Immature natural killer cell (primary cell): ENCODE measurements around the gene FLYWCH2. TPM values are rescaled to one million over a fixed set of nuclear protein-coding genes. Genes with fewer than 3 reads are reported as not detected.
"Not testable (repeated sequence)": the region's sequence is repeated elsewhere in the genome, so short reads cannot be mapped to it uniquely, and the experiment has no call there.

Experiments used
- DNase-seq, 3 donors: peaks; one replicate each; pipeline ENCODE4 v3.0.0; 2022; ENCODE audit warnings: mixed read lengths in 1 of 3
- H3K27ac Mint-ChIP-seq, 6 donors: one replicate each; pipeline ENCODE4 v1.8.0; 2020; ENCODE audit warnings: mixed read lengths in 6 of 6, mild to moderate bottlenecking in 5 of 6, inconsistent platforms in 4 of 6, moderate library complexity in 3 of 6
- H3K27me3 Mint-ChIP-seq, 3 donors: one replicate each; pipeline ENCODE4 v1.8.0; 2020 to 2021; ENCODE audit warnings: low read depth in 3 of 3, mild to moderate bottlenecking in 3 of 3, mixed read lengths in 3 of 3, moderate library complexity in 3 of 3, inconsistent platforms in 1 of 3
- H3K36me3 Mint-ChIP-seq, 3 donors: one replicate each; pipeline ENCODE4 v1.8.0; 2020; ENCODE audit warnings: mixed read lengths in 3 of 3, inconsistent platforms in 2 of 3, mild to moderate bottlenecking in 2 of 3
- H3K4me1 Mint-ChIP-seq, 2 donors: one replicate each; pipeline ENCODE4 v1.8.0; 2020; ENCODE audit warnings: inconsistent platforms in 2 of 2, mild to moderate bottlenecking in 2 of 2, mixed read lengths in 2 of 2, moderate library complexity in 1 of 2
- H3K4me3 Mint-ChIP-seq, 5 donors: one replicate each; pipeline ENCODE4 v1.8.0; 2020; ENCODE audit warnings: mild to moderate bottlenecking in 5 of 5, mixed read lengths in 5 of 5, inconsistent platforms in 3 of 5, moderate library complexity in 3 of 5
- H3K9me3 Mint-ChIP-seq, 6 donors: one replicate each; pipeline ENCODE4 v1.8.0; 2020; ENCODE audit warnings: mild to moderate bottlenecking in 6 of 6, mixed read lengths in 6 of 6, inconsistent platforms in 4 of 6, moderate library complexity in 3 of 6
- polyA plus RNA-seq, 3 donors: library from polyadenylated mRNA; unstranded; fragments of 300-500 nt; fragmentation: Illumina TruSeq; gene quantifications; one replicate each; pipeline ENCODE4 v1.2.3, GENCODE V29; 2021

Gene FLYWCH2
- polyA plus RNA-seq, 3 donors from 2014 or later = 15.9 to 24.5 (median 18.3) TPM

GRCh38 chr16:2933701-2934100, 50.7 kb downstream of the FLYWCH2 start:
- no peak overlapping the region for H3K4me3 Mint-ChIP-seq
- no peak for DNase-seq
- H3K4me1 Mint-ChIP-seq = no peaks in the 10 kb centered on the region
- H3K27ac Mint-ChIP-seq = no peak overlapping the region
- peaks cover 0 to 2% (median 0%) of the 10 kb centered on the region in 3 donors for H3K27me3 Mint-ChIP-seq
- no peaks in the 10 kb centered on the region for H3K9me3 Mint-ChIP-seq
- peaks cover 0 to 13% (median 12%) of the 10 kb centered on the region in 3 donors for H3K36me3 Mint-ChIP-seq

- Mint-ChIP-seq H3K4me1 (no peaks in the 10 kb centered on the region), H3K9me3 (no peaks in the 10 kb centered on the region), H3K27ac (peak overlapping the region in 1 of 6 donors; percentile 44), H3K36me3 (peaks cover 0 to 16% (median 12%) of the 10 kb centered on the region in 3 donors), H3K27me3 (peaks cover 0 to 2% (median 0%) of the 10 kb centered on the region in 3 donors), H3K4me3 (no peak overlapping the region)
- no peak for DNase-seq
Observed at GRCh38 chr16:2934450-2934849, 51.4 kb downstream of the FLYWCH2 start.

- H3K9me3 Mint-ChIP-seq = no peaks in the 10 kb centered on the region
- H3K36me3 Mint-ChIP-seq = peaks cover 4 to 24% (median 15%) of the 10 kb centered on the region in 3 donors
Observed at GRCh38 chr16:2936436-2937011, 53.5 kb downstream of the FLYWCH2 start.

GRCh38 chr16:2937170-2937569, 54.2 kb downstream of the FLYWCH2 start:
- DNase-seq = no peak
- Mint-ChIP-seq H3K27ac (no peak overlapping the region), H3K36me3 (peaks cover 4 to 25% (median 14%) of the 10 kb centered on the region in 3 donors), H3K4me3 (no peak overlapping the region), H3K9me3 (no peaks in the 10 kb centered on the region), H3K27me3 (peaks cover 0 to 2% (median 0%) of the 10 kb centered on the region in 3 donors), H3K4me1 (no peaks in the 10 kb centered on the region)

More at GRCh38 chr16:2936436-2937011, 53.5 kb downstream of the FLYWCH2 start:
- DNase-seq = no peak
- no peak overlapping the region for H3K27ac Mint-ChIP-seq
- no peak overlapping the region for H3K4me3 Mint-ChIP-seq
- H3K4me1 Mint-ChIP-seq = no peaks in the 10 kb centered on the region
- peaks cover 0 to 2% (median 0%) of the 10 kb centered on the region in 3 donors for H3K27me3 Mint-ChIP-seq

GRCh38 chr16:2938206-2938605, 55.2 kb downstream of the FLYWCH2 start:
- Mint-ChIP-seq H3K36me3 (peaks cover 8 to 32% (median 12%) of the 10 kb centered on the region in 3 donors), H3K27me3 (peaks cover 0 to 2% (median 0%) of the 10 kb centered on the region in 3 donors), H3K4me3 (no peak overlapping the region)

GRCh38 chr16:2939968-2940367, 57.0 kb downstream of the FLYWCH2 start:
- Mint-ChIP-seq H3K9me3 (no peaks in the 10 kb centered on the region), H3K27ac (no peak overlapping the region), H3K36me3 (peaks cover 8 to 27% (median 12%) of the 10 kb centered on the region in 3 donors), H3K27me3 (no peaks in the 10 kb centered on the region), H3K4me1 (peaks cover 0 to 2% of the 10 kb centered on the region in 2 donors), H3K4me3 (no peak overlapping the region)
- no peak for DNase-seq

More at GRCh38 chr16:2938206-2938605, 55.2 kb downstream of the FLYWCH2 start:
- H3K27ac Mint-ChIP-seq = no peak overlapping the region
- no peaks in the 10 kb centered on the region for H3K9me3 Mint-ChIP-seq
- H3K4me1 Mint-ChIP-seq = peaks cover 0 to under 1% of the 10 kb centered on the region in 2 donors
- no peak for DNase-seq

- H3K27ac Mint-ChIP-seq = no peak overlapping the region
- peaks cover 11 to 27% (median 12%) of the 10 kb centered on the region in 3 donors for H3K36me3 Mint-ChIP-seq
- H3K27me3 Mint-ChIP-seq = no peaks in the 10 kb centered on the region
- no peaks in the 10 kb centered on the region for H3K9me3 Mint-ChIP-seq
- no peak overlapping the region for H3K4me3 Mint-ChIP-seq
- no peak for DNase-seq
- H3K4me1 Mint-ChIP-seq = peaks cover 0 to 2% of the 10 kb centered on the region in 2 donors
Observed at GRCh38 chr16:2942045-2942444, 59.0 kb downstream of the FLYWCH2 start.

GRCh38 chr16:2943716-2944115, 60.7 kb downstream of the FLYWCH2 start:
- H3K27ac Mint-ChIP-seq, H3K4me3 Mint-ChIP-seq, H3K9me3 Mint-ChIP-seq, DNase-seq, H3K4me1 Mint-ChIP-seq, H3K27me3 Mint-ChIP-seq: not testable (repeated sequence)
- H3K36me3 Mint-ChIP-seq = peaks cover 12 to 31% (median 13%) of the 10 kb centered on the region in 3 donors

- DNase-seq = no peak
- Mint-ChIP-seq H3K4me3 (no peak overlapping the region), H3K4me1 (peaks cover 0 to 2% of the 10 kb centered on the region in 2 donors), H3K9me3 (no peaks in the 10 kb centered on the region), H3K27me3 (peaks cover 0 to 4% (median 0%) of the 10 kb centered on the region in 3 donors), H3K36me3 (peaks cover 8 to 20% (median 10%) of the 10 kb centered on the region in 3 donors), H3K27ac (no peak overlapping the region)
Observed at GRCh38 chr16:2946649-2947048, 63.6 kb downstream of the FLYWCH2 start.

Other genes with a start within 250 kb of the FLYWCH2 start
- 10 to 100 TPM; 22.2 to 38.9 (median 25.9) TPM for gene KCTD5, start 200.7 kb upstream of the FLYWCH2 start, polyA plus RNA-seq
- under 1 TPM in 1 of 3 donors, not detected in 2; 0.18 TPM for gene PRSS27, start 163.0 kb upstream of the FLYWCH2 start, polyA plus RNA-seq
- 100 to 1,000 TPM in 1 of 3 donors, 10 to 100 TPM in 2; 11.5 to 113 (median 24.2) TPM for gene SRRM2, start 130.6 kb upstream of the FLYWCH2 start, polyA plus RNA-seq
- 100 to 1,000 TPM; 252 to 523 (median 328) TPM for gene ELOB, start 105.9 kb upstream of the FLYWCH2 start, polyA plus RNA-seq
- 1 to 10 TPM in 2 of 3 donors, not detected in 1; 1.1 to 4.0 TPM for gene PRSS33, start 95.7 kb upstream of the FLYWCH2 start, polyA plus RNA-seq
- not detected for gene PRSS41, start 84.7 kb upstream of the FLYWCH2 start, polyA plus RNA-seq
- gene PRSS21, start 66.0 kb upstream of the FLYWCH2 start, polyA plus RNA-seq = 10 to 100 TPM in 1 of 3 donors, 1 to 10 TPM in 2; 3.1 to 11.0 (median 6.8) TPM
- 1 to 10 TPM; 1.2 to 3.9 (median 1.5) TPM for gene ZG16B, start 52.9 kb upstream of the FLYWCH2 start, polyA plus RNA-seq
- gene PRSS22, start 25.0 kb upstream of the FLYWCH2 start, polyA plus RNA-seq = under 1 TPM in 2 of 3 donors, not detected in 1; 0.23 to 0.40 TPM
- 10 to 100 TPM in 1 of 3 donors, 1 to 10 TPM in 2; 2.5 to 16.1 (median 4.8) TPM for gene FLYWCH1, start 28.7 kb downstream of the FLYWCH2 start, polyA plus RNA-seq
- not detected for gene KREMEN2, start 81.1 kb downstream of the FLYWCH2 start, polyA plus RNA-seq
- gene PAQR4, start 86.1 kb downstream of the FLYWCH2 start, polyA plus RNA-seq = 1 to 10 TPM; 2.7 to 3.5 (median 2.7) TPM
- 1 to 10 TPM in 2 of 3 donors, not detected in 1; 3.2 to 4.3 TPM for gene PKMYT1, start 97.2 kb downstream of the FLYWCH2 start, polyA plus RNA-seq
- not detected for gene CLDN9, start 129.7 kb downstream of the FLYWCH2 start, polyA plus RNA-seq
- not detected for gene CLDN6, start 135.0 kb downstream of the FLYWCH2 start, polyA plus RNA-seq
- gene TNFRSF12A, start 137.2 kb downstream of the FLYWCH2 start, polyA plus RNA-seq = 1 to 10 TPM; 1.2 to 1.4 (median 1.4) TPM
- gene HCFC1R1, start 140.7 kb downstream of the FLYWCH2 start, polyA plus RNA-seq = 10 to 100 TPM; 17.2 to 37.3 (median 21.5) TPM
- gene THOC6, start 140.8 kb downstream of the FLYWCH2 start, polyA plus RNA-seq = 10 to 100 TPM; 40.1 to 45.4 (median 42.1) TPM
- not detected for gene BICDL2, start 153.7 kb downstream of the FLYWCH2 start, polyA plus RNA-seq
- gene MMP25, start 163.3 kb downstream of the FLYWCH2 start, polyA plus RNA-seq = 1 to 10 TPM in 1 of 3 donors, under 1 TPM in 2; 0.19 to 2.2 (median 0.73) TPM
- gene IL32, start 182.4 kb downstream of the FLYWCH2 start, polyA plus RNA-seq = 1,000 to 10,000 TPM in 1 of 3 donors, 100 to 1,000 TPM in 2; 878 to 1,331 (median 944) TPM
- gene ZSCAN10, start 216.1 kb downstream of the FLYWCH2 start, polyA plus RNA-seq = under 1 TPM in 1 of 3 donors, not detected in 2; 0.13 TPM
- gene ZNF205, start 229.4 kb downstream of the FLYWCH2 start, polyA plus RNA-seq = under 1 TPM in 1 of 3 donors, not detected in 2; 0.13 TPM